H1 (cell line): ENCODE measurements around the gene CEACAM16. TPM values are rescaled to one million over a fixed set of nuclear protein-coding genes. Genes with fewer than 3 reads are reported as not detected.

Source experiments
- CTCF ChIA-PET: fragments of 300-600 bp; sonication (Branson Sonifier 250); formaldehyde crosslinking; loops from one replicate; lab custom pipeline; 2021; ENCODE audit not compliant: partially characterized antibody; lab: Charles Lee
- POLR2A ChIA-PET: fragments of 300-600 bp; sonication (Branson Sonifier 250); formaldehyde crosslinking; loops from one replicate; lab custom pipeline; 2021; ENCODE audit warnings: inconsistent platforms; ENCODE audit not compliant: partially characterized antibody; lab: Charles Lee
- DNase-seq, 2 experiments: peaks; one replicate each; pipeline versions ENCODE4 v3.0.0 to v3.0.0-alpha.2; 2010 to 2022; ENCODE audit warnings: low spot score in 2 of 2, low read depth in 1 of 2, mixed read lengths in 1 of 2
- FAIRE-seq: peaks from 2 replicates; lab custom pipeline; 2011; peaks lifted over from hg19 to GRCh38; lab: Jason Lieb, UNC
- H2AFZ ChIP-seq: 2 replicates; pipeline ENCODE4 v1.8.1; 2012; ENCODE audit warnings: low read length, inconsistent platforms
- H2AK5ac ChIP-seq: 2 replicates; pipeline ENCODE4 v1.6.1; 2013; ENCODE audit warnings: low read depth, low read length
- H2BK120ac ChIP-seq: replicated peaks from 2 replicates; pipeline ENCODE3; 2013; ENCODE audit warnings: low read depth, low read length, inconsistent platforms
- H2BK12ac ChIP-seq: 2 replicates; pipeline ENCODE4 v1.6.1; 2013; ENCODE audit warnings: low read depth, low read length
- H2BK15ac ChIP-seq: 2 replicates; pipeline ENCODE4 v1.6.1; 2013; ENCODE audit warnings: low read length
- H2BK20ac ChIP-seq: 2 replicates; pipeline ENCODE4 v1.6.1; 2013; ENCODE audit warnings: low read length
- H2BK5ac ChIP-seq: 2 replicates; pipeline ENCODE4 v1.6.1; 2013; ENCODE audit warnings: low read depth, low read length
- H3K14ac ChIP-seq: 2 replicates; pipeline ENCODE4 v1.6.1; 2013; ENCODE audit warnings: inconsistent platforms; ENCODE audit not compliant: insufficient read length
- H3K18ac ChIP-seq: 2 replicates; pipeline ENCODE4 v1.6.1; 2013; ENCODE audit warnings: low read length; ENCODE audit errors: extremely low read depth
- H3K23ac ChIP-seq: 2 replicates; pipeline ENCODE4 v1.6.1; 2013; ENCODE audit warnings: inconsistent platforms; ENCODE audit not compliant: insufficient read length
- H3K23me2 ChIP-seq: 2 replicates; pipeline ENCODE4 v1.6.1; 2013; ENCODE audit warnings: low read depth, low read length
- H3K27ac ChIP-seq: 2 replicates; pipeline ENCODE4 v1.6.1; 2011; ENCODE audit warnings: low read depth, low read length, inconsistent platforms
- H3K27me3 ChIP-seq, 4 experiments: replicated peaks in 1 of 4; 1 replicate in 1 of 4; 2 replicates in 3 of 4; pipeline versions ENCODE4 v1.6.1 to v1.8.1; 2011 to 2013; ENCODE audit warnings: low read length in 3 of 4, mild to moderate bottlenecking in 3 of 4, inconsistent platforms in 2 of 4, mixed read lengths in 2 of 4, moderate library complexity in 1 of 4; ENCODE audit not compliant: control insufficient read depth in 3 of 4, insufficient read depth in 3 of 4; ENCODE audit errors: extremely low read depth in 1 of 4
- H3K36me3 ChIP-seq, 4 experiments: 2 replicates each; pipeline versions ENCODE4 v1.6.1 to v1.8.1; 2011 to 2013; ENCODE audit warnings: mild to moderate bottlenecking in 4 of 4, low read length in 3 of 4, moderate library complexity in 2 of 4, control low read depth in 1 of 4, inconsistent platforms in 1 of 4; ENCODE audit not compliant: insufficient read depth in 4 of 4, control insufficient read depth in 2 of 4
- H3K4ac ChIP-seq: replicated peaks from 2 replicates; pipeline ENCODE3; 2013; ENCODE audit warnings: low read length, low read depth, mixed read lengths, inconsistent platforms; ENCODE audit not compliant: insufficient read length
- H3K4me1 ChIP-seq, 4 experiments: replicated peaks in 1 of 4; 1 replicate in 1 of 4; 2 replicates in 3 of 4; pipeline versions ENCODE4 v1.6.1 to v1.8.1; 2011 to 2013; ENCODE audit warnings: low read length in 3 of 4, inconsistent platforms in 2 of 4, mixed read lengths in 1 of 4; ENCODE audit not compliant: insufficient read depth in 4 of 4, control insufficient read depth in 3 of 4
- H3K4me2 ChIP-seq, 2 experiments: 2 replicates each; pipeline versions ENCODE4 v1.6.1 to v1.8.1; 2011 to 2013; ENCODE audit warnings: low read depth in 2 of 2, low read length in 2 of 2, control low read depth in 1 of 2, inconsistent platforms in 1 of 2, mild to moderate bottlenecking in 1 of 2; ENCODE audit not compliant: insufficient read depth in 1 of 2
- H3K4me3 ChIP-seq, 4 experiments: fragments of 200-600, 300-600 bp in 1 of 4; sonication (generic), shearing (Covaris generic), sonication (Bioruptor Twin) in 1 of 4; 2 replicates each; pipeline versions ENCODE4 v1.5.1 to v1.8.1; 2011 to 2016; ENCODE audit warnings: low read length in 4 of 4, low read depth in 3 of 4, control low read depth in 2 of 4, inconsistent platforms in 2 of 4, mild to moderate bottlenecking in 2 of 4, mixed read lengths in 1 of 4, moderate library complexity in 1 of 4; ENCODE audit not compliant: insufficient read depth in 2 of 4; ENCODE audit errors: extremely low read depth in 1 of 4
- H3K56ac ChIP-seq: replicated peaks from 2 replicates; pipeline ENCODE3; 2013; ENCODE audit warnings: low read depth, mild to moderate bottlenecking, mixed read lengths, low read length, inconsistent platforms; ENCODE audit not compliant: insufficient read length
- H3K79me1 ChIP-seq: 2 replicates; pipeline ENCODE4 v1.6.1; 2013; ENCODE audit warnings: low read depth, low read length, control low read depth
- H3K79me2 ChIP-seq, 2 experiments: 2 replicates each; pipeline versions ENCODE4 v1.6.1 to v1.8.1; 2012 to 2013; ENCODE audit warnings: low read length in 2 of 2, mild to moderate bottlenecking in 2 of 2, inconsistent platforms in 1 of 2; ENCODE audit not compliant: insufficient read depth in 2 of 2, control insufficient read depth in 1 of 2
- H3K9ac ChIP-seq, 4 experiments: replicated peaks in 1 of 4; 1 replicate in 1 of 4; 2 replicates in 3 of 4; pipeline versions ENCODE4 v1.6.1 to v1.8.1; 2011 to 2013; ENCODE audit warnings: low read depth in 3 of 4, low read length in 3 of 4, control low read depth in 2 of 4, mild to moderate bottlenecking in 2 of 4, moderate library complexity in 2 of 4, inconsistent platforms in 1 of 4; ENCODE audit errors: extremely low read depth in 1 of 4
- H3K9me3 ChIP-seq, 2 experiments: 2 replicates each; pipeline versions ENCODE4 v1.6.1 to v1.8.1; 2012 to 2013; ENCODE audit warnings: mild to moderate bottlenecking in 2 of 2, moderate library complexity in 2 of 2, control low read depth in 1 of 2, inconsistent platforms in 1 of 2, low read depth in 1 of 2, low read length in 1 of 2, mixed read lengths in 1 of 2; ENCODE audit not compliant: insufficient read depth in 2 of 2
- H4K20me1 ChIP-seq, 2 experiments: replicated peaks in 1 of 2; 2 replicates each; pipeline versions ENCODE3 to v1.8.1; 2011 to 2013; ENCODE audit warnings: inconsistent platforms in 2 of 2, low read length in 2 of 2, mild to moderate bottlenecking in 1 of 2; ENCODE audit not compliant: insufficient read depth in 2 of 2, control insufficient read depth in 1 of 2
- H4K5ac ChIP-seq: 2 replicates; pipeline ENCODE4 v1.6.1; 2013; ENCODE audit warnings: low read length, low read depth, mixed read lengths, inconsistent platforms; ENCODE audit not compliant: insufficient read length
- H4K8ac ChIP-seq: 2 replicates; pipeline ENCODE4 v1.8.0; 2013; ENCODE audit warnings: mild to moderate bottlenecking, moderate library complexity, low read length, inconsistent platforms; ENCODE audit not compliant: insufficient read depth; ENCODE audit errors: extremely low read depth
- H4K91ac ChIP-seq: replicated peaks from 2 replicates; pipeline ENCODE3; 2013; ENCODE audit warnings: low read length, mixed read lengths, inconsistent platforms; ENCODE audit not compliant: insufficient read length
- ATF2 ChIP-seq: IDR thresholded peaks from 2 replicates; pipeline ENCODE4 v1.6.1; 2012; ENCODE audit warnings: low read length, inconsistent platforms
- BRCA1 ChIP-seq: IDR thresholded peaks from 2 replicates; pipeline ENCODE4 v1.6.1; 2012; ENCODE audit warnings: low read depth, low read length, improper control_type of control experiment
- GTF2F1 ChIP-seq: IDR thresholded peaks from 2 replicates; pipeline ENCODE4 v1.6.1; 2012; ENCODE audit warnings: low read depth, low read length, improper control_type of control experiment, borderline replicate concordance
- HDAC2 ChIP-seq, 2 experiments: fragments of 300-600 bp in 1 of 2; sonication (generic) in 1 of 2; IDR thresholded peaks; 2 replicates each; pipeline ENCODE4 v1.6.1; 2011 to 2012; ENCODE audit warnings: low read depth in 2 of 2, low read length in 2 of 2, mild to moderate bottlenecking in 2 of 2, moderate library complexity in 2 of 2, borderline replicate concordance in 1 of 2, inconsistent platforms in 1 of 2
- KDM5A ChIP-seq: fragments of 200-600 bp; IDR thresholded peaks from 2 replicates; pipeline ENCODE4 v1.7.1; 2012; ENCODE audit warnings: mild to moderate bottlenecking, low read length, inconsistent platforms, mixed read lengths
- NANOG ChIP-seq: IDR thresholded peaks from 2 replicates; pipeline ENCODE4 v1.6.1; 2011; ENCODE audit warnings: low read length, low read depth, mild to moderate bottlenecking, inconsistent platforms; ENCODE audit not compliant: insufficient read depth, poor library complexity, severe bottlenecking
- RFX5 ChIP-seq: IDR thresholded peaks from 2 replicates; pipeline ENCODE4 v1.6.1; 2011; ENCODE audit warnings: low read depth, low read length, improper control_type of control experiment, borderline replicate concordance
- RNF2 ChIP-seq: fragments of 200-900, 300-1000 bp; sonication (generic); IDR thresholded peaks from 2 replicates; pipeline ENCODE4 v1.7.1; 2016; ENCODE audit warnings: borderline replicate concordance, low read depth, mild to moderate bottlenecking, antibody characterized with exemption, low read length; ENCODE audit not compliant: poor library complexity, severe bottlenecking; ENCODE audit errors: missing control alignments
- SIN3A ChIP-seq, 2 experiments: IDR thresholded peaks in 1 of 2; conservative IDR thresholded peaks in 1 of 2; 2 replicates each; pipeline ENCODE4 v1.6.1; 2011 to 2012; ENCODE audit warnings: low read length in 2 of 2, improper control_type of control experiment in 1 of 2, low read depth in 1 of 2, mild to moderate bottlenecking in 1 of 2
- SRF ChIP-seq: IDR thresholded peaks from 2 replicates; pipeline ENCODE4 v1.6.1; 2011; ENCODE audit warnings: mild to moderate bottlenecking, low read depth, low read length, moderate library complexity
- WGBS, 2 experiments: shearing (Covaris generic) in 1 of 2; methylation state at CpG; one replicate each; pipeline versions ENCODE4 v1.1.6 to v1.1.7; 2013 to 2015; ENCODE audit warnings: low lambda C conversion rate in 2 of 2, mixed read lengths in 2 of 2, inconsistent platforms in 1 of 2, low coverage in 1 of 2, missing lambda C conversion rate in 1 of 2; ENCODE audit not compliant: insufficient replicate concordance in 2 of 2, insufficient coverage in 1 of 2, insufficient read length in 1 of 2; ENCODE audit errors: extremely low coverage in 1 of 2, missing lambda C conversion rate in 1 of 2; 5-methylcytosine and 5-hydroxymethylcytosine counted together
- polyA plus RNA-seq, 7 experiments: library from polyadenylated mRNA; depleted of rRNA in 3 of 7; stranded (reverse) in 5 of 7; unstranded in 2 of 7; fragments of >200 nt in 5 of 7; fragments of 200-250 nt in 2 of 7; gene quantifications; 1 replicate in 5 of 7; 2 replicates in 1 of 7; 4 replicates in 1 of 7; pipeline versions ENCODE4 v1.2.1 to v1.2.3, GENCODE V29; 2011 to 2013; ENCODE audit warnings: missing spikeins in 2 of 7, mixed read lengths in 2 of 7
- total RNA-seq: library from RNA; stranded (reverse); fragmentation: NEBNext Ultra II Directional; extraction: Animal tissue kit (Norgen Biotek cat#: 25700); gene quantifications from 2 replicates; pipeline ENCODE4 v1.2.1, GENCODE V29; 2021

The CEACAM16 gene
- total and polyA plus RNA-seq, 2 of the 8 experiments (the other 6 are each of a cell fraction or from before 2014, with no cell fraction given) = not detected

- Histone ChIP-seq H2BK120ac (no peak within 1 kb of the TSS), H3K56ac (no peak within 1 kb of the TSS), H3K4me1 (no peaks in the 10 kb centered on the region; a peak in 1 of 7 replicates), H3K14ac (no peak within 1 kb of the TSS), H3K79me1 (no peaks in the 10 kb centered on the region), H3K27ac (no peak within 1 kb of the TSS), H3K27me3 (no peaks in the 10 kb centered on the region), H4K8ac (no peak within 1 kb of the TSS; the same call in 1 of the 2 replicates), H3K23me2 (no peaks in the 10 kb centered on the region), H2BK5ac (no peak within 1 kb of the TSS), H2AK5ac (no peak within 1 kb of the TSS), H3K79me2 (no peaks in the 10 kb centered on the region), H3K9ac (no peak within 1 kb of the TSS), H3K9me3 (no peaks in the 10 kb centered on the region), H2AFZ (no peak within 1 kb of the TSS), H3K4ac (no peak within 1 kb of the TSS), H4K91ac (no peak within 1 kb of the TSS), H3K36me3 (no peaks in the 10 kb centered on the region), H2BK20ac (no peak within 1 kb of the TSS), H2BK15ac (no peak within 1 kb of the TSS), H4K5ac (no peak within 1 kb of the TSS), H2BK12ac (no peak within 1 kb of the TSS), H3K23ac (no peak within 1 kb of the TSS), H3K18ac (no peak within 1 kb of the TSS; the same call in 1 of the 2 replicates), H3K4me3 (no peak within 1 kb of the TSS), H3K4me2 (no peak within 1 kb of the TSS), H4K20me1 (no peaks in the 10 kb centered on the region)
- FAIRE-seq = no peak
- WGBS, 2 experiments = 87% methylated on average over 2 of the region's 2 CpGs; no CpG with 5 or more reads in 1 of the 2 experiments
- ChIA-PET POLR2A (no interaction called here), CTCF (interaction anchor here (0.6 to 2.0 kb wide), 5 partner anchors 8 to 101 kb away, joined by 3 to 6 read pairs (median 4); no protein-coding TSS in a partner anchor)
- no peak for DNase-seq
- no peak for TF ChIP-seq NANOG
- TF ChIP-seq SRF = no peak
- TF ChIP-seq RFX5 = no peak
- TF ChIP-seq HDAC2 (IDR thresholded peaks at IDR 0.05; ENCODE audit: borderline replicate concordance in 1 of 2, low read depth in 2 of 2, low read length in 2 of 2) = no peak
- TF ChIP-seq ATF2 = no peak
- no peak for TF ChIP-seq RNF2
- no peak for TF ChIP-seq BRCA1
- no peak for TF ChIP-seq KDM5A
- no peak for TF ChIP-seq SIN3A (conservative IDR thresholded peaks at IDR 0.05 in 1 of 2, IDR thresholded peaks at IDR 0.05 in 1 of 2; ENCODE audit: low read depth in 1 of 2, low read length in 2 of 2)
- TF ChIP-seq GTF2F1 = no peak
Measured at GRCh38 chr19:44671400-44671799, 27.6 kb upstream of the CEACAM16 start, which contains the start of gene CEACAM19. Gene CEACAM19 (plus strand): TSS chr19:44671482. CDS start chr19:44671932, 450 bp downstream.
